GM18517 (cell line): ENCODE results near the gene VMAC.

Experiments
- ATAC-seq: cut with Tn5 transposase; IDR thresholded peaks from one replicate; pipeline ENCODE4 v1.9.1; 2021; ENCODE audit warnings: mild to moderate bottlenecking, moderate library complexity; ENCODE audit not compliant: unreplicated experiment

VMAC gene

GRCh38 chr19:5927441-5927821, 22.8 kb downstream of the VMAC start:
- no peak for ATAC-seq

- ATAC-seq = no peak
These were observed 24.5 kb downstream of the VMAC start for GRCh38 chr19:5929179-5929578.

GRCh38 chr19:5929625-5930024, 25.0 kb downstream of the VMAC start:
- ATAC-seq = no peak

- ATAC-seq = no peak
These were observed 26.6 kb downstream of the VMAC start for GRCh38 chr19:5931251-5931650.

- no peak for ATAC-seq
These were observed 27.5 kb downstream of the VMAC start for GRCh38 chr19:5932146-5932545.

GRCh38 chr19:5932609-5933262, 28.1 kb downstream of the VMAC start:
- ATAC-seq = no peak

- no peak for ATAC-seq
These were observed 28.9 kb downstream of the VMAC start for GRCh38 chr19:5933391-5934068.

GRCh38 chr19:5934069-5934401, 29.4 kb downstream of the VMAC start:
- no peak for ATAC-seq

GRCh38 chr19:5934774-5935472, 30.3 kb downstream of the VMAC start:
- ATAC-seq = no peak

- no peak for ATAC-seq
These were observed 31.0 kb downstream of the VMAC start for GRCh38 chr19:5935473-5936291.

GRCh38 chr19:5936292-5936592, 31.6 kb downstream of the VMAC start:
- no peak for ATAC-seq

GRCh38 chr19:5937550-5937949, 32.9 kb downstream of the VMAC start:
- no peak for ATAC-seq

GRCh38 chr19:5940260-5941208, 35.9 kb downstream of the VMAC start:
- no peak for ATAC-seq

GRCh38 chr19:5941673-5942072, 37.0 kb downstream of the VMAC start:
- ATAC-seq = no peak

GRCh38 chr19:5943045-5943444, 38.4 kb downstream of the VMAC start:
- ATAC-seq = no peak

GRCh38 chr19:5943623-5944022, 39.0 kb downstream of the VMAC start:
- no peak for ATAC-seq

GRCh38 chr19:5947435-5947834, 42.8 kb downstream of the VMAC start:
- no peak for ATAC-seq

GRCh38 chr19:5948752-5949564, 44.3 kb downstream of the VMAC start:
- ATAC-seq = no peak

GRCh38 chr19:5949792-5950305, 45.2 kb downstream of the VMAC start:
- ATAC-seq = no peak
